GM18519 (cell line): Measurements from ENCODE around the gene RMRP.

Experiments
- ATAC-seq: cut with Tn5 transposase; IDR thresholded peaks from one replicate; pipeline ENCODE4 v1.9.1; 2021; ENCODE audit warnings: mild to moderate bottlenecking, moderate library complexity; ENCODE audit not compliant: unreplicated experiment, low FRiP score

Gene RMRP

DNA sequence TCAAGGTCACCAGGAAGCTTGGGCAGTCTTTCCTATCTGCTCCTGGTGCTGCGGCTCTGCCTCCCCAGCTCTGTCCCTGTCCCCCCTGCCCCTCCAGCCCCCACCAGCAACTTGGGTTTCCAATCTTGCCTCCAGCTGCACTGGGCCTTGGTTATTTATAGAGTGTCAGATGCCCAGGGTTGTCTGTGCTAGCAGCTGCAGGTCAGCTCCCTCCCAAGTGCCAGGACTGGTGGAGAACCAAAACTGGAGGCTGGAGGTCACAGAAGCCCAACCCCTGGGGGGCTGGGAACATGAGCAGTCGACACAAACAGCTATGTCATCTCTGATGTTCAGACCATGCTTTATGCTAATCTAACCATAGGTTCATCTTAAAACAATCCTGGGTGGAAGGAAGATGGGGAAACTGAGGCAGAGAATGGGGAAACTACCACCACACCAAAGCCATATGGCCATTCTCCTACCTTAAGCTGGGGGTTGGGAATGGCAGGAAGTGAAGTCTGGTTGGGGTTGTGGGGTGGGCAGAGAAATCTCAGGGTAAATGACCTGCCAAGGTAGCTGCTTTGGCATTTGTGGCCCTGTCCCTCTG lies 30.2 kb upstream of the RMRP start:
- ATAC-seq: no peak

DNA sequence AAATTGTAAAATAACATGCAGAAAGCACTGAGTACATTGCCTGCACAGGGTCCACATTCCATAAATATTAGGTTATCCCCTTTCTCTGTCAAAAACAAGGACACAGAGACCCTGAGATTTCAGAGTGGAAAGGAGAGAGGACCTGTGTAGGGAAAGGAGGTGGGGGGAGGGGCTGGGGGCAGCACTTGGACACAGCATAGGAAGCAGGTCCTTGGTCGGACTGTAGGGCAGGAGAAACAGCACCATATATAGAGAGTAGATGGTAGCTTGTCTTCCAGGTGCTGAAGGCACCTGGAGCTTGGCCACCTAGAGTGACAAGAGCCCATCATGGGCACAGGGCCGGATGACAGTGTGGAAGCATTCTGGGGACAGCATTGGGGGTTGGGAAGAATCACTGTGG lies 29.5 kb upstream of the RMRP start:
- ATAC-seq: no peak

DNA sequence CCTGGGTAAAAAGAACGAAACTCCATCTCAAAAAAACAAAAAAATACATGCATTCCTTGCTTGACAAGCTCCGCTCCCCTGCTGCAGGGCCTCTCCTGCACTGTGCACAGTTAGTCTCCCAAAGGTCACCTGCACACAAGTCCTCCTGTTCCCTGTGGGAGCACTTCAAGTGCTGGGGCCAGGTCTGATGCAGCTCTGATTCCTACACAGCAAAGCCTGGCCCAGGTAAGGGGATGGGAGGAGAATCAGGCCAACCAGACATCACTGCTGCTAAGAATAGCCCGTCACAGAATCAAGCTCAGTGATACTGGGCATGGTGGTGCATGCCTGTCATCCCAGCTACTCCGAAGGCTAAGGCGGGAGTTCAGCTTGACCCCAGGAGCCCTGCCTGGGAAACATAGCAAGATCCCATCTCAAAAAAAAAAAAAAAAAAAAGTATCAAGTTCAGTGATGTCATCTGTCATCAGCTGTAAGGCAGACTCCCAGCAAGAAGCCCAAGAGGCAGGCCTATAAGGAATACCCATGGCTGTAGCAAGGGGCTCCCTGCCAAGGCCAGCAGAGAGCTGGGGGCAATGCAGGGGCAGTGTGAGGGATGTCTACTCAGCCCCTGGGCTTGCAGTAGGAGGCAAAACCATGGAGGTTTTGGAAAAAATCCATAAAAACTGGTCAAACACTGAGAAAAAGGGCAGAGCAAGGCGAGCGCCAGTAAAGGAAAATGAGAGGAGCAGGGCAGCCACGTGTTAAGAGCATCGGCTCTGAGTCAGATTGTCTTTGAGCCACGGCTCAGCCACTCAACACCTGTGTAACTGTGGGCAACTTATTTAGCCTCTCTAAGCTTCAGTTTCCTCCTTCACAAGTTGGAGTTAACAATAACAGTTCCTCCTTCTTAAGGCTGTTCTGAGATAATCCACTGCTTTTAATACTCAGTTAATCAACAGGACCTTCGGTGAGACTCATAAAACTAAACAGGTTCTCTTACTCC lies 28.7 kb upstream of the RMRP start:
- ATAC-seq: no peak

DNA sequence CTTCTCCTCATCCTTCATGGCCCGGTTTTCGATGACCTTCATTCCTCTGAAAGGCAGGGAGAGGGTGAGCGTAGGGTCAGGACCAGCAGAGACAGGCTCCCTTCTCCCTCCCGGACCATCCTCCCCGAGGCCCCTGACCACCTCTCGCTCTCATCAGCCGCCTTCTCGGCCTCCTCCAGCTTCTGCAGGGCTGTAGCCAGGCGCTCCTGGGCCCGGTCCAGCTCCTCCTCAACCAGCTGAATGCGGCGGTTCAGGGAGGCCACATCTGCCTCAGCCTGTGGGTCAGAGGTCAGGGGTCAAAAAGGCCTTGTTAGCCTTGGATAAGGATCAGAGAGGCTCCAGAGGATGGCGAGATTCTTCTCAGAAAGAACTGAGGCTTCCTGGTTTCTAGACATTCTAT lies 27.7 kb upstream of the RMRP start:
- no peak for ATAC-seq

DNA sequence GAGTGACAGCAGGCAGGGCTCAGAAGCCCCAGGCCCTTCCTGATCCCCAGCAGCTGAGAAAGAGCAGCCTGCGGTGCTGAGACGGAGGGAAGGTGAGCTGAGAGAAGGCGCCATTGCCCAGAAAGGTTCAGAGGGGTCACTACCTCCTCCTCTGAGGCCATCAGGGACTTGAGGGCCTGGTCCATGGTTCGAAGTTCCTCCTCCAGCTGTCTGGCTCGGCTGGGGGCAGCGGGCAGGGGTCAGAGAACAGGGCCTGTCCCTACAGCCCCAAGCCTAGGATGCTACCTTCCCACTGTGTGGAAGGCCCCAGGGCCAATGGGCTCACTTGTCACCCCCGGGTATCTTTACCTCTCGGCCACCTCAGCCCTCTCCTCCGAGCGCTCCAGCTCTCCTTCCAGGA lies 27.1 kb upstream of the RMRP start:
- no peak for ATAC-seq

DNA sequence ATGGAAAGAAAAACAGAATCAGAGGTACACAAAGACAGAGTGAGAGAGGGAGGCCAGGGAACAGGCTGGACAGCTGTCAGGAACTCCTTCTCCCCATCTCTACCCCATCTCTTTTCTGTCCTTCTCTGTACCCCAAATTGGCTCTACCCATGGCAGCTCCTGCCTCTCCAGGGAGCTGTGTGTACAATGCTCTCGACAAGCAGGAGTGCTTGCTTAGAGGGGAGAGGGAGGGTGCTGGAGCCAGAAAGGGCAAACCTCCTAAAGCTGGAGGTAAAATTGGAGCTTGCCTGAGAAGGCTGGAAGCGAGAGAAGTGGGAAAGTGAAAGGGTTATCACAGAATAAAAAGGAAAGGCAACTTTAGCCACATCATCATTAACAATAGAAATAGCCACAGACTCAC lies 25.5 kb upstream of the RMRP start:
- ATAC-seq: no peak

DNA sequence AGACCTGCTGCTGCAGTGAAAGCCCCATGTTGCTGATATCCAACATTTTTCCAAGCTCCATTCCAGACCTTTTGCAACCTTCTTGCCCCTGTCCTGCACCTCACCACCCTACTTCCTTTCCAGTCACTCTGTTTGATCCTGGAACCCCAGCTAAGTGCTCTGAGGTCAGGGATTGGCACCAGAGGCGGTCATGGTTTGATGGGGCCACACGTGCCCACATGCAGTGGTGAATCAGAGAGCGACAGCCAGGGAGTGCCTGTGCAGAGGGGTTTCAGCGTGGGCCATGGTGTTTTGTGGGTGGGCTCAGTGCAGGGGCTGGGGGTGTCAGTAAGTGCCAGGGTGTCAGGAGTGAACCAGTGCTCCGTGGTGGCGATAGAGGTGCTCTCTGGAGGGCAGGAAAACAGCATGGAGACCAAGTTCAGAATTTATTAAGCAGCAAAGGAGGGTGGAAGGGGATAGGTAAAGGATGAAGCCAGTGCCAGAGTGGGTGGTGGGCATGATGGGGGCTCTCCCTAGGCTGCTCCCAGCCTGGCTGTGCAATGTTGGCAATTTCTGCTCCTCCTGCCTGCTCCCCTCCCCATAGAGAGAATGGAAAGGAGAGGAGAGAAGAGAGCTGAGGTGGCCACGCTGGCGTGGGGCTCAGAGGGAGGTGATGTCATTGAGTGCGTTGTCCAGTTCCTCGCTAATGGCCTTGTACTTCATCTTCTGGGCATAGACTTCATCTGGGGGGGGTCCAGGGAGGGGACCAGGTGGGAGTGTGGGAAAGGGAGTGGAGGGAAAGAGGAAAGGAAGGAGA lies 24.9 kb upstream of the RMRP start:
- ATAC-seq: no peak

DNA sequence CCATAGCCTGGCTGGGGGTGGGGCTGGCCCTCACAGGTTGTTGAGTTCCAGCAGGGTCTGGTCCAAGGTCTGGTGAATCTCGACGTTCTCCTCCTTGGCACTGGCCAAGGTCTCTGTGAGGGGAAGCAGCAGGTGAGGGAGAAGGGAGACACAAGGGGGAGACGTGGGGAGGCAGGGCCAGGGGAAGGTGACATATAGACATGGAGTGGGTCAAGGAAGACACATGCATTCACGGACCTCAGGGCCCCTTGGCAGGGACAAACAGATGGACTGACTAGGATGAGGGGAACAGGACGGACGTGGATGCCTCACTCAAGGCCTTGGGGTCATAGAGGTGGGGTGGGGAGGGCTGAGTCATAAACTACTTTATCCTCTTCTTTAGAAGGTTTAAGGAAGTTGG lies 24.2 kb upstream of the RMRP start:
- ATAC-seq: no peak

DNA sequence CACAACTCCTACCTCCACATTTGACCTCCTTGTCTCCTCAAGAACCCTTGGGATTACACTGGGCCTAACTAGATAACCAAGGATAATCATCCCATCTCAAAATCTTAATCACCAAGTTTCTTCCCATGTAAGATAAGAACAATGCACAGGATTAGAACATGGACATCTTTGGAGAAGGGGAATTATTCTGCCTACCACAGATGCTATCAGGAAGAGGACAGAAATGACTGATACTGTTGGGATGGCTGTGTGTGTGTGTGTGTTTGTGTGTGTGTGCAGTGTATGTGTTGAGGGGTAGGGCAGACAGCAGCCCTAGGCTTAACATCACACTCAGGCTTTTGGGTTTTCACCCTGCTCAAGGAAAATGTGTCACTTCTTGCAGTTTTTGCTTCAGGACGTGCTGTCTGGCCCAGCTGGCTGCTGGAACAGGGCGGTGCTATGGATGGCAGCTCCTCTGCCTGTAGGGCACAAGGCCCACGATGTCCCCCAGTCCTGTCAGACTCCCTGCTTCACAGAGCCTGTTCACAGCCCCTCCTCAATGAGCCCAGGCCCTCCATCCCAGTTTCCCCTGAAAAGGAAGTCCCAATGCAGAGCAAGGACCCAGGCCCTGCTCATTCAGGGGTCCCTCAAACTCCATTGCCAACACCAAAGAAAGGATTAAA lies 23.7 kb upstream of the RMRP start:
- no peak for ATAC-seq

DNA sequence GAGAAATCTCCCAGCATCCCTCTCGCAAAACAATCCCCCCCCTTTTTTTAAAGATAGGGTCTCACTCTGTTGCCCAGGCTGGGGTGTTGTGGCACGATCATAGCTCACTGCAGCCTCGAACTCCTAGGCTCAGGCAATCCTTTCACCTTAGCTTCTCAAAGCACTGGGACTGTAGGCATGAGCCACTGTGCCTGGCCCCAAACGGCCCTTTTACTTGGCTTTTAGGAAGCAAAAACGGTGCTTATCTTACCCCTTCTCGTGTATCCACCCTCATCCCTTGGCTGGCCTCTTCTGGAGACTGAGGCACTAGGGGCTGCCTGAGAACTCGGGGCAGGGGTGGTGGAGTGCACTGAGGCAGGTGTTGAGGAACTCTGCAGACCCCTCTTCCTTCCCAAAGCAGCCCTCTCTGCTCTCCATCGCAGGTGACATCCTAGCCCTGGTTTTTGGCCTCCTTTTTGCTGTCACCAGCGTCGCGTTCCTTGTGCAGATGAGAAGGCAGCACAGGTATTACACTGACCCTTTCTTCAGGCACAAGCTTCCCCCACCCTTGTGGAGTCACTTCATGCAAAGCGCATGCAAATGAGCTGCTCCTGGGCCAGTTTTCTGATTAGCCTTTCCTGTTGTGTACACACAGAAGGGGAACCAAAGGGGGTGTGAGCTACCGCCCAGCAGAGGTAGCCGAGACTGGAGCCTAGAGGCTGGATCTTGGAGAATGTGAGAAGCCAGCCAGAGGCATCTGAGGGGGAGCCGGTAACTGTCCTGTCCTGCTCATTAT lies 22.7 kb upstream of the RMRP start:
- ATAC-seq: no peak

DNA sequence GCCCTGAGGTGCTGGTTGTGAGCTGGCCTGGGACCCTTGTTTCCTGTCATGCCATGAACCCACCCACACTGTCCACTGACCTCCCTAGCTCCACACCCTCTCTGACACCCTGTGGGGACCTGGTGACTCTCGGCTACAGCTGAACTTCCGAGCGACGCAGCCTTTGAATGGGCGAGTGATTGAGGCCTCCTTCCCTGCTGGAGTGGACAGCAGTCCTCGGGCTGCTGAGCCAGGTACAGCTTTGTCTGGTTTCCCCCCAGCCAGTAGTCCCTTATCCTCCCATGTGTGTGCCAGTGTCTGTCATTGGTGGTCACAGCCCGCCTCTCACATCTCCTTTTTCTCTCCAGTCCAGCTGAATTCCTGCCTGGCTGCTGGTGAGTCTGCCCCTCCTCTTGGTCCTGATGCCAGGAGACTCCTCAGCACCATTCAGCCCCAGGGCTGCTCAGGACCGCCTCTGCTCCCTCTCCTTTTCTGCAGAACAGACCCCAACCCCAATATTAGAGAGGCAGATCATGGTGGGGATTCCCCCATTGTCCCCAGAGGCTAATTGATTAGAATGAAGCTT lies 22.0 kb upstream of the RMRP start:
- no peak for ATAC-seq

DNA sequence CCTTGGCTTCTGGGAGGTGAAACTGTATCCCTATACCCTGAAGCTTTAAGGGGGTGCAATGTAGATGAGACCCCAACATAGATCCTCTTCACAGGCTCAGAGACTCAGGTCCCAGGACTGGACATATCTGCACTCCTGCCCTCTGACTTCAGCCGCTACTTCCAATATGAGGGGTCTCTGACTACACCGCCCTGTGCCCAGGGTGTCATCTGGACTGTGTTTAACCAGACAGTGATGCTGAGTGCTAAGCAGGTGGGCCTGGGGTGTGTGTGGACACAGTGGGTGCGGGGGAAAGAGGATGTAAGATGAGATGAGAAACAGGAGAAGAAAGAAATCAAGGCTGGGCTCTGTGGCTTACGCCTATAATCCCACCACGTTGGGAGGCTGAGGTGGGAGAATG lies 21.3 kb upstream of the RMRP start:
- ATAC-seq: no peak

DNA sequence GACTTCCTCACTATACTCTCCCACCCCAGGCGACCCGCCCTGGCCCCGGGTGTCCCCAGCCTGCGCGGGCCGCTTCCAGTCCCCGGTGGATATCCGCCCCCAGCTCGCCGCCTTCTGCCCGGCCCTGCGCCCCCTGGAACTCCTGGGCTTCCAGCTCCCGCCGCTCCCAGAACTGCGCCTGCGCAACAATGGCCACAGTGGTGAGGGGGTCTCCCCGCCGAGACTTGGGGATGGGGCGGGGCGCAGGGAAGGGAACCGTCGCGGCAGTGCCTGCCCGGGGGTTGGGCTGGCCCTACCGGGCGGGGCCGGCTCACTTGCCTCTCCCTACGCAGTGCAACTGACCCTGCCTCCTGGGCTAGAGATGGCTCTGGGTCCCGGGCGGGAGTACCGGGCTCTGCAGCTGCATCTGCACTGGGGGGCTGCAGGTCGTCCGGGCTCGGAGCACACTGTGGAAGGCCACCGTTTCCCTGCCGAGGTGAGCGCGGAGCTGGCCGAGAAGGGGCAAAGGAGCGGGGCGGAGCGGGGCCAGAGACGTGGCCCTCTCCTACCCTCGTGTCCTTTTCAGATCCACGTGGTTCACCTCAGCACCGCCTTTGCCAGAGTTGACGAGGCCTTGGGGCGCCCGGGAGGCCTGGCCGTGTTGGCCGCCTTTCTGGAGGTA lies 18.0 kb upstream of the RMRP start:
- ATAC-seq: no peak

DNA sequence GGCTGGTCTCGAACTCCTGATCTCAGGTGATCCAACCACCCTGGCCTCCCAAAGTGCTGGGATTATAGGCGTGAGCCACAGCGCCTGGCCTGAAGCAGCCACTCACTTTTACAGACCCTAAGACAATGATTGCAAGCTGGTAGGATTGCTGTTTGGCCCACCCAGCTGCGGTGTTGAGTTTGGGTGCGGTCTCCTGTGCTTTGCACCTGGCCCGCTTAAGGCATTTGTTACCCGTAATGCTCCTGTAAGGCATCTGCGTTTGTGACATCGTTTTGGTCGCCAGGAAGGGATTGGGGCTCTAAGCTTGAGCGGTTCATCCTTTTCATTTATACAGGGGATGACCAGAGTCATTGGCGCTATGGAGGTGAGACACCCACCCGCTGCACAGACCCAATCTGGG lies 17.4 kb upstream of the RMRP start:
- no peak for ATAC-seq

DNA sequence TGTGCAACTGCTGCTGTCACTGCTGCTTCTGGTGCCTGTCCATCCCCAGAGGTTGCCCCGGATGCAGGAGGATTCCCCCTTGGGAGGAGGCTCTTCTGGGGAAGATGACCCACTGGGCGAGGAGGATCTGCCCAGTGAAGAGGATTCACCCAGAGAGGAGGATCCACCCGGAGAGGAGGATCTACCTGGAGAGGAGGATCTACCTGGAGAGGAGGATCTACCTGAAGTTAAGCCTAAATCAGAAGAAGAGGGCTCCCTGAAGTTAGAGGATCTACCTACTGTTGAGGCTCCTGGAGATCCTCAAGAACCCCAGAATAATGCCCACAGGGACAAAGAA lies 16.2 kb upstream of the RMRP start:
- ATAC-seq: no peak

DNA sequence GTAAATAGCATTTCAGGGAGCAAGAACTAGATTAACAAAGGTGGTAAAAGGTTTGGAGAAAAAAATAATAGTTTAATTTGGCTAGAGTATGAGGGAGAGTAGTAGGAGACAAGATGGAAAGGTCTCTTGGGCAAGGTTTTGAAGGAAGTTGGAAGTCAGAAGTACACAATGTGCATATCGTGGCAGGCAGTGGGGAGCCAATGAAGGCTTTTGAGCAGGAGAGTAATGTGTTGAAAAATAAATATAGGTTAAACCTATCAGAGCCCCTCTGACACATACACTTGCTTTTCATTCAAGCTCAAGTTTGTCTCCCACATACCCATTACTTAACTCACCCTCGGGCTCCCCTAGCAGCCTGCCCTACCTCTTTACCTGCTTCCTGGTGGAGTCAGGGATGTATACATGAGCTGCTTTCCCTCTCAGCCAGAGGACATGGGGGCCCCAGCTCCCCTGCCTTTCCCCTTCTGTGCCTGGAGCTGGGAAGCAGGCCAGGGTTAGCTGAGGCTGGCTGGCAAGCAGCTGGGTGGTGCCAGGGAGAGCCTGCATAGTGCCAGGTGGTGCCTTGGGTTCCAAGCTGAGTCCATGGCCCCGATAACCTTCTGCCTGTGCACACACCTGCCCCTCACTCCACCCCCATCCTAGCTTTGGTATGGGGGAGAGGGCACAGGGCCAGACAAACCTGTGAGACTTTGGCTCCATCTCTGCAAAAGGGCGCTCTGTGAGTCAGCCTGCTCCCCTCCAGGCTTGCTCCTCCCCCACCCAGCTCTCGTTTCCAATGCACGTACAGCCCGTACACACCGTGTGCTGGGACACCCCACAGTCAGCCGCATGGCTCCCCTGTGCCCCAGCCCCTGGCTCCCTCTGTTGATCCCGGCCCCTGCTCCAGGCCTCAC lies 15.6 kb upstream of the RMRP start, which contains the start of gene CA9:
Gene CA9 (plus strand): TSS at position 797 of the 893 bp plus-strand sequence. CDS start 32 bp downstream, at position 829.
- ATAC-seq: no peak

DNA sequence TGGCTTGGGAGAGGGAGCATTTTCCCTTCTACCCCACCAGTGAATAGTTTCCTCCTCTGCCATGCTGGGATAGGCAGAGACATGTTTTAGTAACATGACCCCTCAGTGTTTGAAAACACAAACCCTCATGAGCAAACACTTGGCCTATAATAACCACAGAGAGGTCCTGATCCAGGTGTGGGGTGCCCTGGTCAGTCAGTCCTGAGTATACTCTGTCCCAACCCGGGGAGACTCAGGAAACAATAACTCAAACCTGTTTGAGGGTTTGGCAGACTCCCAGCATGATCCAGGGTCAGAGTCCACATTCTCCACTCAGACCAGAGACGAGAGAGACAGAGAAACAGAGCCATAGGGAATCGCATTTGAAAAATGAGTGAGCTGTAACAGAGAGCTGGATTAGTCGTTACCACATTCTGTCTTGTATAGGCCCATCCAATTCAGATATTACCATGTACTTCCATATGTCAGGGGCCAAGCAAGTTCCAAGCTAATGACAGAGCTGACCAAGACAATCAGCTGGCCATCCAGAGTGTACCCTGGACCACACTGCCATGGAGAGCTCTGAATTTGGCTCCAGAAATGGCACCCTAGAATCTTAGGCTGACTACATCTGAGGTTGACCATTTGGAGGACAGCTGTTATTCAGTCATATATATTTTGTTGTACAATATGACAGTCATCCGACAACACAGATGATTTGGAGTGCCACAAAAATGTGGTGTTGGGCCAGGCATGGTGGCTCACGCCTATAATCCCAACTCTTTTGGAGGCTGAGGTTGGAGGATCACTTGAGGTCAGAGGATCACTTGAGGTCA lies 11.7 kb upstream of the RMRP start:
- ATAC-seq: no peak
